GM19452 (cell line): ENCODE results near the gene KREMEN1.
"Not testable (repeated sequence)": the region's sequence is repeated elsewhere in the genome, so short reads cannot be mapped to it uniquely, and the experiment has no call there.

Source experiments
- ATAC-seq: cut with Tn5 transposase; IDR thresholded peaks from one replicate; pipeline ENCODE4 v1.9.1; 2021; ENCODE audit not compliant: unreplicated experiment

The KREMEN1 gene

DNA sequence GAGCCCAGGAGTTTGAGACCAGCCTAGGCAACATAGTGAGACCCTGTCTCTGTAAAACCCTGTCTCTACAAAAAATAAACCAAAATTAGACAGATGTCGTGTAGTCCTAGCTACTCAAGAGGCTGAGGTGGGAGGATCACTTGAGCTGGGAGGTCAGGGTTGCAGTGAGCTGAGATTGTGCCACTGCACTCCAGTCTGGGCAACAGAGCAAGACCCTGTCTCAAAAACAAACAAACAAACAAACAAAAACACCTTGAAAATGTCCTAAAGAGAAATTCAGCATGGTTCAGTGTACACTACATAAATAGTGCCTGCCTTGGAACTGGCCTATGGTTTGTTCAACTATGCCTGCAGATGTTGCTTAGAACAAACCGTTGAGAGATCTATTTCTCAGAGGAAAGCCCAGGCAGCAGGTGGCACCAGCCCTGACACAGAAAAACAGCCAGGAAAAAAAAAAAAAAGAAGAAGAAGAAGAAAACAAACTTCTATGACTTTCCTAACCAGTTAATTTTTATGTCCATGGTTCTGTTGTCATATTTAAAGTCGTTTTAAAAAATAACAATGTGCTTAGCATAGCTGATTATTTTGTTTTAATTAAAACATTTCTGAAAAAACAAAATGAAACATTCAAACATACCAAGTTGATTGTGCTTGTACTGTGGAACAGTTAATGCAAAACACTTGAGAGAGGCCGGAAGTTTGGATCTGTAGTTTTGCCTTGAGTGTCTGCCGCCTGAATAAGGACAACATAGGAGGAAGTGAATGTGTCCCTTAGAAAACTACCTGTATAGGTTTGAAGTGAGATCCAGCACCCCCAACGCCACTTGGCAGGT lies 5.4 kb downstream of the KREMEN1 start:
- no peak for ATAC-seq

GRCh38 chr22:29078869-29079207 lies 6.0 kb downstream of the KREMEN1 start:
- no peak for ATAC-seq

DNA sequence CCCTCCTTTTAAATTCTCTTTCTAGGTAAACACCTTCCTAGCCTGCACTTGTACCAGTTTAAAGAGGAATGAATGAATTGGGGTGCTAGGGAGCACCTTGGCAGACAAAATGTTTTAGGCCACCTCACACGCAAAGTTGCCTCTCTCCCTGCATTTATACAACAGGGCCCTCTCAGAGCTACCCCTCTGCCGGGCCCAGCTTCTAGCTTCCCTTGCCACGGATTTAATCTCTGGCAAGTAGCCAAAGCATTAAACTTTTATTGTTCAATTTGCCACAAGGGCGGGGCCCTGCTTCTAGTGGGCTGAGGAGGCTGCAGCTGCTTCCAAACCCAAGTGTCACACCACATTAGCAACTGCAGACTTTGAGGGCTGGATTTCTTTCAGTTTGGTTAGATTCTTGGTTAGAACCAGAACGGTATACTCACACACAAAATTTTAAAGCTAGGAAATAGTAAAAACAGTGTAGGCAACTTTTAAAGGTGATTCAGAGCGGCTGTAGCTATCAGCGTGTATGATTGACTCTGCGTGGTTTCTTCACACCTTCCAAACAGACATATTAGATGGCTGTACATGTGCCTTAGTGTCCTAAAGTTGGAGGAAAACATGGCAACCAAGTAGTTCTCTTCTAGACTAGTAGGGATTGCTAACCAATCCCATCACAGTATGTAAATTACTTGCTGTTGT lies 6.5 kb downstream of the KREMEN1 start:
- no peak for ATAC-seq

DNA sequence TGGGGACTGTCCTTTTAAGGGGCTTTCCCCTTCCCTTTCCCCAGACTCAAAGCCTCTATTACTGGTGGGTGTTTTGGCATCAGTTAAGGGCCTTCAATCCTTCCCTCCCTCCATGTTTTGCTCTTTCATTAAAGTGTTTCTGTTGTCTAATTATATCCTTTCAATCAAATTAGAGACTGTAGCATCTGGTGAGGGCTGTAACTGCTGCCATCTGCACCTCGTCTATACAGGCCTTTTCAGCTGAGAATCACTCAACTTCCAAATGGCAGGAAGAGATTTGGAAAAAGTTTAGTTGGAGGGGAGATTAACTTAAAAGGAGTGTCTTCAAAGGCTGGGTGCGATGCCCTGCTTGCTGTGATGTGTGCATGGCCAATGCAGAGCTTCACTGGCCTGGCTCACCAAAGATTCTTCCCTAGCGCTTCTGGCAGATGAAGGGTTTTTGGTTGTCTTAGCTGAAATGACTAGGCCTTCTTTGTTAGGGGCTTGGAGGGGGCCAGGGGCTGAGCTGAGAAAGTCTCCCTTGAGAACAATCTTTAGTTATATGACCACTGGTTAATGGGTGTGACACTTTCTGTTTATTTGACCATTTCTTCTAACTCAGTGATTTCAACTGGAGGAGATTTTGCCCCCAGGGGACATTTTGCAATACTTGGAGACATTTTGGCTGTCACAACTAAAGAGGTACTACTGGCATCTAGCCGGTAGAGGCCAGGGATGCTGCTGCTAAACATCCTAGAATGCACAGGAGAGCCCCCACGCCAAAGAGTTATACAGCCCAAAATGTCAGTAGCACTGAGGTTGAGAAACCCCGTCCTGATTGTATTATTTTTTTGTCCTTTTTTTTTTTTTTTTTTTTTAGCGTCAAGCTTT lies 7.5 kb downstream of the KREMEN1 start:
- no peak for ATAC-seq

DNA sequence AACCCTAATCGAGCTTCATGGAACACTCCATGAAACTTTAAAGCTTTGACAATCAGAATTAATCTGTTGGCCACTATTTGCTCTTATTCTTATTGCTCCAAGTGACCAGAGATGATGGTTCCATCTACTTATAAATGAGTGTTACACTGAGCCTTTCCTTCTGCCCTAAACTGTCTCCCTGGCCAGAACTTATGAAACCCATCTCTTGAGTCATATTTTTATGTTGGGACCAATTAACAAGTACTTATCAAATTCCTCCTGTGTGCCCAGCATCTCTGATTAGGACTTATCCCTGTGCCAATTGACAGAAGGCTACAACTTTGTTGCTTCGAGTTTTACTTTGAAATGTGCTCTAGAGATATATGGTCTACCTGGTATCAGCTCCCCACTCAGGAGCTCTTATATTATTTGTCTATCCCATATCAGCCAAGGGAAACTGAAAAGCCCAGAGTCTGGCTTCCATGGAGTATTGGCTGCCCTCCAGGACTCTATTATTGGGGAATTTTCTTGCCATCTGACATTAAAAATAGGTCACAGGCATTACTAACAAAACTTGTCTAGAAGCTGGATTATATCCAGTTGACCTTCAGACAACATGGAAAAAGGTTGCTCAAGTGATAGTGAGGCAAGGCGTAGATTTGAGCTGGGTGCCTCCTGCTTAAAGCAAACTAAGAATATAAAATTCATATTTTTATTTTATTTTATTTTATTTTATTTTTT lies 8.8 kb downstream of the KREMEN1 start:
- ATAC-seq: no peak

DNA sequence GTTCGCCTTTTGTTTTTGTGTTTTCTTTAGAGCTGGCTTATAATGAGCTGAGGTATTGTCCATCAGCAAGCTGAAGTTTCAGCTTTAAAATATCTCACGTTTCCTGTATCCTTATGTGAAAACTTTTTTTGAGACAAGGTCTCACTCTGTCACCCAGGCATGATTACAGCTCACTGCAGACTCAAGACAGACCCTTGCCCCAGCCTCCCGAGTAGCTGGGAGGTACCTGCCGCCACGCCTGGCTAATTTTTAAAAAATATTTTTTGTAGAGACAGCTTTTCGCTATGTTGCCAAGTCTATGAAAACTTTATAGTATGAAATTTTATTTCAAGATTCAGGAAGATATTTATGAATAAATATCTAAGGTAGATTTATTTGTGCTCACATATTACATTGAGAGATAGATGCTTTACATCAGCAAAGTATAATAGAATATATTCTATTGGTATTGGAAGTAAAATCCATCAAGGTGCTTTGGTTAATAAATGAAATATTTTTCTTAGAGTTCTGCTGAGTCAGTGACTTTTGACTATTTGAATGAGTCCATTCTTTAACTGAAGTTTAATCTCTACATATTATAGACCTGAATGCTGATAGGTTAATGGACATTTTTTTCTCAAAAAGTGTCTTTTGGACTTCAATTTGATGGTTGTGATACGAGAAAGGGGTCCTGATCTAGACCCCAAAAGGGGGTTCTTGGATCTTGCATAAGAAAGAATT lies 10.2 kb downstream of the KREMEN1 start:
- ATAC-seq: no peak

- not testable (repeated sequence) for ATAC-seq
Observed at GRCh38 chr22:29083576-29083932, 10.7 kb downstream of the KREMEN1 start.

DNA sequence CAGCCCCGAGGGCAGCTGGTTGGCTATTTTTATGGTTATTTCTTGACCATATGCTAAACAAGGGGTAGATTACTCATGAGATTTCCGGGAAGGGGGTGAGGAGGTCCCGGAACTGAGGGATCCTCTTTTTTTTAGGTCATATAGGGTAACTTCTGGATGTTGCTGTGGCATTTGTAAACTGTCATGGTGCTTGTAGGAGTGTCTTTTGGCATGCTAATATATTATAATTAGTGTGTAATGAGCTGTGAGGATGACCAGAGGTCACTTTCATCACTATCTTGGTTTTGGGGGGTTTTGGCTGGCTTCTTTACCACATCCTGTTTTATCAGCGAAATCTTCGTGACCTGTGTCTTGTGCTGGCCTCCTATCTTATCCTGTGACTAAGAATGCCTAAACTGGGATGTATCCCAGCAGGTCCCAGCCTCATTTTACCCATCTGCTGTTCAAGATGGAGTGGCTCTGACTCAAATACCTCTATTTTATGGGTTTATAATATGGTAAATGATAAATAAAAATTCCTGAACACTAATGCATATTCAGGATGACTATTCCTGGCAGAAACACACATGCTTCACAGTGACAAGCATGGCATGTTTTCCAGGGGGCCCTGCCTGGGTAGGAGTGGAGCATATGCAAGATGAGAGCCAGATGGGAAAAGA lies 11.2 kb downstream of the KREMEN1 start:
- no peak for ATAC-seq

DNA sequence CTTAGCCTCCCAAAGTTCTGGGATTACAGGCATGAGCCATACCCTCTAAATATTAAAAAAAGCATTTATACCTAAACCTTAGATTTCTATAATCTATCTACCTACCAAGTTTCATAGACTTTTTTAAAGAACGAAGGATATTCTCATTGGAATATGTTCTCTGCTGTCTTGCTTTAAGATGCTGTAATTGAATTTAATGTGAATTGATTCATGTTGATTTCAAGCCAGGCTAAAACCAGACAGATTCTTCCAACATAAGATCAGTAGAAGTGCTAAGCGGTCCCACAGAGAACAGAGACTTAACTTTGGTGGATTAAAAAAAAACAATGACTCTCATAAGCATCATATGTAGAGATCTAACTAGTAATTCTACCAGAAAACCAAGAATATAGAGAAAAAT lies 14.2 kb downstream of the KREMEN1 start:
- no peak for ATAC-seq

- ATAC-seq: no peak
Observed at GRCh38 chr22:29088809-29089208, 16.0 kb downstream of the KREMEN1 start.

- ATAC-seq: no peak
Observed at GRCh38 chr22:29089507-29089906, 16.7 kb downstream of the KREMEN1 start.

DNA sequence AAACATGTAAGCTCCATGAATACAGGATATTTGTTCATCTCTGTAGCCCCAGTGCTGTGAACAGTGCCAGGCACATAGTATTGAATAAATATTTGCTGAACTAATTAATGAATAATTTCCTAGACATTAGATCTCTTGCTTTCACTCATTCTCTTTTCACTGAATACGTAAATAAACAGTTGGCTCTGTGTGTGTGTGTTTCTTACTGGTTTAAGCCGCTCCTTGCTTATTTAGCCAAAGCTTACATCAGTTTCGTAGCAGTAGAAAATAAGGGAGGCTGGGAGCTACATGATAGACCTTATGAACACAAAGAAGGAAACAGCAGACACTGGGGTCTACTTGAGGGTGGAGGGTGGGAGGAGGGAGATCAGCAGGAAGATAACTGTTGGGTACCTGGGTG lies 17.2 kb downstream of the KREMEN1 start:
- no peak for ATAC-seq

DNA sequence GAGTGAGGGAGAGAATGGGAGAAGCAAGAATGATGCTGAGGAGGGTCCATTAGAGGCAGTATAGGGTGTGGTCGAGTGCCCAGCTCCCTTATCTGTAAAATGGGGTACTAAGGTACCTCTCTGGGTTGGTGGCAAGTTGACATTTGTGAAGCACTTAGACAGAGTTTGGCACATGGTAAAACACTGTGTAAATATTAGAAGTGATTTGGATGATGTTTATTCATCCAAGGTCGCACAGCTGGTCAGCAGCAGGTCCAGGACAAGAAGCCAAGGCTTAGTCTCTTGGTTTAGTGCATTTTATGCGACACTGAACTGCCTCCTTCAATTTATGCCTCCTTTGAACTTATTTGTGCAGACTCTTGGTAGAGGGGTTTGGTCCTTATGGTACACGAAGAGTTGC lies 19.4 kb downstream of the KREMEN1 start:
- no peak for ATAC-seq

DNA sequence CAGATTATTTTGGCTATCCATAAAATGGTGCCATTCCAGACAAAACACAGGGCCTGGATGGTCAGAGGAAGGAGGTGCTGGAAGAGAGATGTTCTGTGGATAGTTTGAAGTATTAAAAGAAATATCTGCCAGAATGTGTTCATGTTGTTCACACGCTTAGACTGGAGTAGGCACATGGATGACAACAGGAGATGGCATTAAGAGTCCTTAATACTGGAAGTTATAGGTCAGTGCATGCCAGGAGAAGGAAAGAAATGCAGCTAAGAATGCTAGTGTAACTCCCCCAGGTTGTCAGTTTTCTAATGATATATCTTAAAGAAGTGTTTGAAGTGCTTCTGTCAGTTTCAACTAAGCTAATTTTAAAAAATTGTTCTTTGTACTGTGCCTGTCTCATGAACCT lies 20.2 kb downstream of the KREMEN1 start:
- no peak for ATAC-seq

- ATAC-seq: no peak
Observed at GRCh38 chr22:29093501-29094300, 20.9 kb downstream of the KREMEN1 start.

DNA sequence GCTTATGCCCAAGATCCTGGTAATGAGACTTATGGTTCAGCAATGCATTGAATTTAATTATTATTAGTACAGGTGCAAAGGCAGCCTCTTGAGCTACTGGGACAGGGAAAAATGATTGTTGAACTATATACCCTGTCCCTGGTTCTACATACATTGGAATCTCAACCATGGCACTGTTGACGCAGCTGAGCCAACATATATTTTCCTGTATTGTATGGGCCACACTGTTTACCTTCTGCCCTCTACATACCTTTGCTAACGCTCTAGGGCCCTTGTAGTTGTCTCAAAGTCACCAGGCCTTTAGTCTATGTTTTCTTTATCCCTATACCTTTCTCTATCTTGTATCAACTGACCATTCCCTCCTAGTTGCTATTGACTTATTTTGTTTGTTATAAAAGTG lies 22.6 kb downstream of the KREMEN1 start:
- no peak for ATAC-seq

GRCh38 chr22:29096736-29097669 lies 24.2 kb downstream of the KREMEN1 start:
- no peak for ATAC-seq

GRCh38 chr22:29098296-29098695 lies 25.5 kb downstream of the KREMEN1 start:
- ATAC-seq: no peak
